Adrenal gland (tissue), 12 donors: ENCODE data around the gene POLR1G. TPM values are rescaled to one million over a fixed set of nuclear protein-coding genes. Genes with fewer than 3 reads are reported as not detected.

Experiments used
- DNase-seq, 7 donors: peaks; one replicate each; pipeline ENCODE4 v3.0.0-alpha.2; 2019 to 2020
- H3K27ac ChIP-seq, 5 donors: fragments of 200-600 bp; sonication (generic) in 4 of 5; 1 replicate in 3 of 5; 2 replicates in 2 of 5; pipeline versions ENCODE4 v1.5.1 to v1.8.0; 2016 to 2020; ENCODE audit warnings: mild to moderate bottlenecking in 1 of 5
- H3K27me3 ChIP-seq: fragments of 200-600 bp; 2 replicates; pipeline ENCODE4 v1.8.0; 2021
- H3K36me3 ChIP-seq, 2 donors: fragments of 200-600 bp; replicated peaks in 1 of 2; 1 replicate in 1 of 2; 2 replicates in 1 of 2; pipeline versions ENCODE4 v1.5.1 to v1.8.0; 2018 to 2022
- H3K4me1 ChIP-seq, 2 donors: fragments of 200-600 bp; replicated peaks in 1 of 2; 1 replicate in 1 of 2; 2 replicates in 1 of 2; pipeline versions ENCODE4 v1.5.1 to v1.8.0; 2018 to 2021
- H3K4me3 ChIP-seq, 4 donors: fragments of 200-600 bp; sonication (generic) in 3 of 4; one replicate each; pipeline ENCODE4 v1.5.1; 2016 to 2018
- H3K9me3 ChIP-seq, 3 donors: fragments of 200-600 bp; sonication (generic) in 1 of 3; replicated peaks in 1 of 3; 1 replicate in 2 of 3; 2 replicates in 1 of 3; pipeline versions ENCODE4 v1.5.1 to v1.8.0; 2016 to 2021
- CTCF ChIP-seq, 6 experiments: fragments of 450-650 bp in 4 of 6; fragments of 200-600 bp in 2 of 6; sonication (generic) in 1 of 6; IDR thresholded peaks; 1 replicate in 5 of 6; 2 replicates in 1 of 6; pipeline versions ENCODE4 v1.5.1 to v1.8.0; 2016 to 2021; ENCODE audit warnings: antibody characterized with exemption in 6 of 6, mild to moderate bottlenecking in 2 of 6, moderate library complexity in 1 of 6
- POLR2A ChIP-seq, 2 donors: fragments of 450-650 bp; IDR thresholded peaks; one replicate each; pipeline ENCODE4 v1.6.1; 2017; ENCODE audit warnings: antibody characterized with exemption in 2 of 2, mild to moderate bottlenecking in 2 of 2, moderate library complexity in 1 of 2
- WGBS, 4 donors: extraction: QIAGEN DNeasy Blood & Tissue Kit in 2 of 4; methylation state at CpG; one replicate each; pipeline versions ENCODE4 v1.1.5 to v1.1.7; 2013 to 2017; 5-methylcytosine and 5-hydroxymethylcytosine counted together
- intact Hi-C, 2 donors: fragments of 100-400 bp; cut with DNase I; formaldehyde crosslinking; loops; one replicate each; pipeline versions ENCODE4 v1.14.1 to v1.15.0; 2022 to 2023
- polyA plus RNA-seq, 3 donors: library from polyadenylated mRNA; stranded (reverse); fragments of 200-250 nt in 2 of 3; fragments of 350-450 nt in 1 of 3; fragmentation: Illumina TruSeq in 1 of 3; extraction: RNeasy Lipid Tissue Mini Kit (QIAGEN cat#74804) in 1 of 3; gene quantifications; one replicate each; pipeline ENCODE4 v1.2.3, GENCODE V29; 2013 to 2014
- total RNA-seq, 9 donors: library from RNA; depleted of rRNA in 4 of 9; stranded (reverse); fragments of >200 nt in 4 of 9; fragments of 120-200 nt in 1 of 9; fragmentation: NEBNext Ultra II Directional in 1 of 9; extraction: Animal tissue kit (Norgen Biotek cat#: 25700) in 1 of 9; gene quantifications; one replicate each; pipeline versions ENCODE4 v1.1.0 to v1.2.4, GENCODE V29; 2013 to 2023
- donor health status: healthy with polysubstance abuse.
- donor health status: Bipolar disorder and iron deficiency.
- donor health status: DM: yes; HTN: yes; CAD: no.
- donor health status: DM: no; HTN: no; CAD: no.
- donor health status: DM: no; HTN: no; CAD: no.
- donor health status: DM: yes; HTN: yes; CAD: no.

The POLR1G gene
- total and polyA plus RNA-seq, 12 donors = 3.1 to 11.3 (median 6.7) TPM

- intact Hi-C loops = no loop called here
- WGBS, 4 donors = 81 to 94% (median 93%) methylated on average over 8 of the region's 8 CpGs
- Histone ChIP-seq H3K27me3 (no peaks in the 10 kb centered on the region), H3K4me1 (no peaks in the 10 kb centered on the region), H3K4me3 (no peak overlapping the region), H3K27ac (no peak overlapping the region), H3K9me3 (no peaks in the 10 kb centered on the region), H3K36me3 (peaks cover 0 to 54% of the 10 kb centered on the region in 2 donors)
- no peak for DNase-seq
- no peak for TF ChIP-seq POLR2A (IDR thresholded peaks at IDR 0.05)
- TF ChIP-seq CTCF (IDR thresholded peaks at IDR 0.05) = no peak
Observed at GRCh38 chr19:45414468-45414867, 8.0 kb downstream of the POLR1G start.

GRCh38 chr19:45417151-45417550 lies 10.7 kb downstream of the POLR1G start:
- intact Hi-C loops = no loop called here
- Histone ChIP-seq H3K9me3 (no peaks in the 10 kb centered on the region), H3K36me3 (peaks cover 0 to 64% of the 10 kb centered on the region in 2 donors), H3K4me3 (no peak overlapping the region), H3K4me1 (no peaks in the 10 kb centered on the region), H3K27me3 (no peaks in the 10 kb centered on the region), H3K27ac (no peak overlapping the region)
- DNase-seq = no peak
- TF ChIP-seq POLR2A (IDR thresholded peaks at IDR 0.05) = no peak
- WGBS, 4 donors = 81 to 97% (median 88%) methylated on average over 4 of the region's 4 CpGs

GRCh38 chr19:45418802-45419201 lies 12.4 kb downstream of the POLR1G start:
- WGBS, 4 donors = 76 to 83% (median 78%) methylated on average over 9 of the region's 9 CpGs

GRCh38 chr19:45419396-45419795 lies 13.0 kb downstream of the POLR1G start:
- H3K27ac ChIP-seq = peak overlapping the region in 1 of 5 donors; percentile 60
- TF ChIP-seq CTCF (IDR thresholded peaks at IDR 0.05) (no peak), POLR2A (IDR thresholded peaks at IDR 0.05) (no peak)
- peaks cover 14 to 15% of the 10 kb centered on the region in 2 donors for H3K4me1 ChIP-seq
- DNase-seq = peak in 1 of 7 donors; percentile 43
- no peak overlapping the region for H3K4me3 ChIP-seq
- 4 to 55% (median 26%) methylated on average over 4 of the region's 4 CpGs for WGBS, 4 donors
- intact Hi-C loops = no loop called here
- H3K9me3 ChIP-seq = no peaks in the 10 kb centered on the region
- peaks cover 0 to 45% of the 10 kb centered on the region in 2 donors for H3K36me3 ChIP-seq
- H3K27me3 ChIP-seq = no peaks in the 10 kb centered on the region

More at GRCh38 chr19:45418802-45419201, 12.4 kb downstream of the POLR1G start:
- Histone ChIP-seq H3K4me3 (no peak overlapping the region), H3K4me1 (peaks cover 9% of the 10 kb centered on the region in 2 donors), H3K9me3 (no peaks in the 10 kb centered on the region), H3K27me3 (no peaks in the 10 kb centered on the region), H3K27ac (peak overlapping the region in 1 of 5 donors; percentile 60), H3K36me3 (peaks cover 0 to 51% of the 10 kb centered on the region in 2 donors)
- intact Hi-C loops = no loop called here
- DNase-seq = no peak
- TF ChIP-seq POLR2A (IDR thresholded peaks at IDR 0.05) (no peak), CTCF (IDR thresholded peaks at IDR 0.05) (no peak)

GRCh38 chr19:45419895-45420294 lies 13.5 kb downstream of the POLR1G start:
- intact Hi-C loops = no loop called here
- no peak overlapping the region for H3K4me3 ChIP-seq
- 30 to 41% methylated on average over 3 of the region's 3 CpGs; no CpG with 5 or more reads in 2 of the 4 donors for WGBS, 4 donors
- H3K27me3 ChIP-seq = no peaks in the 10 kb centered on the region
- peaks cover 17 to 20% of the 10 kb centered on the region in 2 donors for H3K4me1 ChIP-seq
- no peaks in the 10 kb centered on the region for H3K9me3 ChIP-seq
- H3K27ac ChIP-seq = peak overlapping the region in 1 of 5 donors; percentile 60
- peaks cover 0 to 40% of the 10 kb centered on the region in 2 donors for H3K36me3 ChIP-seq
- TF ChIP-seq CTCF (IDR thresholded peaks at IDR 0.05) (no peak), POLR2A (IDR thresholded peaks at IDR 0.05) (no peak)
- no peak for DNase-seq
